Measurements from ENCODE around the gene CCDC57. TPM values are rescaled to one million over a fixed set of nuclear protein-coding genes. Genes with fewer than 3 reads are reported as not detected.

CCDC57 gene
- total and polyA plus RNA-seq, 2 of the 8 experiments (the other 6 are each of a cell fraction or from before 2014, with no cell fraction given), result 8.4 to 12.9 TPM

- CTCF ChIA-PET (ENCODE audit: partially characterized antibody), result interaction anchor here (0.6 to 2.9 kb wide), 7 partner anchors 9 to 431 kb away, joined by 3 to 13 read pairs (median 4); no protein-coding TSS in a partner anchor
- no peak for TF ChIP-seq SP2 (IDR thresholded peaks at IDR 0.05; ENCODE audit: low read length)
Measured at GRCh38 chr17:82080048-82080788, 132.4 kb downstream of the CCDC57 start.

More at GRCh38 chr17:82080048-82080788, 132.4 kb downstream of the CCDC57 start:
- no peak overlapping the region for H2BK20ac ChIP-seq (ENCODE audit: low read length)
- WGBS, 2 experiments (ENCODE audit: extremely low coverage in 1 of 2, insufficient coverage in 1 of 2, insufficient read length in 1 of 2, insufficient replicate concordance in 2 of 2, low coverage in 1 of 2, low lambda C conversion rate in 2 of 2, missing lambda C conversion rate in 1 of 2), result 93% methylated on average over 30 of the region's 36 CpGs; no CpG with 5 or more reads in 1 of the 2 experiments
- FAIRE-seq (no peak), DNase-seq (ENCODE audit: low read depth in 1 of 2, low spot score in 2 of 2) (no peak)
- no peak overlapping the region for H3K56ac ChIP-seq (replicated peaks; ENCODE audit: insufficient read length, low read depth, low read length)
- H4K91ac ChIP-seq (replicated peaks; ENCODE audit: insufficient read length, low read length), result no peak overlapping the region
- H3K27me3 ChIP-seq (replicated peaks in 1 of 4; ENCODE audit: control insufficient read depth in 3 of 4, extremely low read depth in 1 of 4, insufficient read depth in 3 of 4, low read length in 3 of 4), result no peaks in the 10 kb centered on the region
- H2AFZ ChIP-seq (ENCODE audit: low read length), result no peak overlapping the region
- no peak overlapping the region for H3K23ac ChIP-seq (ENCODE audit: insufficient read length)
- H4K8ac ChIP-seq (ENCODE audit: extremely low read depth, insufficient read depth, low read length), result peak overlapping the region; percentile 68
- peaks cover 49 to 75% (median 62%) of the 10 kb centered on the region in 4 experiments for H3K36me3 ChIP-seq (ENCODE audit: control insufficient read depth in 2 of 4, insufficient read depth in 4 of 4, low read length in 3 of 4)
- no peak overlapping the region for H2BK12ac ChIP-seq (ENCODE audit: low read depth, low read length)
- H3K14ac ChIP-seq (ENCODE audit: insufficient read length), result no peak overlapping the region
- no peaks in the 10 kb centered on the region for H3K23me2 ChIP-seq (ENCODE audit: low read depth, low read length)
- no peak overlapping the region for H2BK15ac ChIP-seq (ENCODE audit: low read length)
- H3K4me1 ChIP-seq (replicated peaks in 1 of 4; ENCODE audit: control insufficient read depth in 3 of 4, insufficient read depth in 4 of 4, low read length in 3 of 4), result no peaks in the 10 kb centered on the region
- H2AK5ac ChIP-seq (ENCODE audit: low read depth, low read length), result no peak overlapping the region
- H3K4me2 ChIP-seq (ENCODE audit: insufficient read depth in 1 of 2, low read depth in 2 of 2, low read length in 2 of 2), result no peak overlapping the region
- peaks cover 27 to 49% of the 10 kb centered on the region in 2 experiments for H4K20me1 ChIP-seq (replicated peaks in 1 of 2; ENCODE audit: control insufficient read depth in 1 of 2, insufficient read depth in 2 of 2, low read length in 2 of 2)
- no peak overlapping the region for H4K5ac ChIP-seq (ENCODE audit: insufficient read length, low read depth, low read length)
- no peaks in the 10 kb centered on the region for H3K79me2 ChIP-seq (ENCODE audit: control insufficient read depth in 1 of 2, insufficient read depth in 2 of 2, low read length in 2 of 2)
- H3K4me3 ChIP-seq (ENCODE audit: extremely low read depth in 1 of 4, insufficient read depth in 2 of 4, low read depth in 3 of 4, low read length in 4 of 4), result no peak overlapping the region
- H3K9ac ChIP-seq (replicated peaks in 1 of 4; ENCODE audit: extremely low read depth in 1 of 4, low read depth in 3 of 4, low read length in 3 of 4), result no peak overlapping the region; a peak in 2 of 7 replicates
- no peak overlapping the region for H2BK5ac ChIP-seq (ENCODE audit: low read depth, low read length)
- peaks cover 7% of the 10 kb centered on the region for H3K79me1 ChIP-seq (ENCODE audit: low read depth, low read length)
- no peak overlapping the region for H3K4ac ChIP-seq (replicated peaks; ENCODE audit: insufficient read length, low read depth, low read length)
- POLR2A ChIA-PET (ENCODE audit: partially characterized antibody), result interaction anchor here (0.6 to 12.5 kb wide), 11 partner anchors 9 to 36 kb away, joined by 3 to 105 read pairs (median 5); partner anchors contain the start of genes DUS1L and FASN
- no peaks in the 10 kb centered on the region for H3K9me3 ChIP-seq (ENCODE audit: insufficient read depth in 2 of 2, low read depth in 1 of 2, low read length in 1 of 2)
- no peak overlapping the region for H3K27ac ChIP-seq (ENCODE audit: low read depth, low read length)
- H2BK120ac ChIP-seq (replicated peaks; ENCODE audit: low read depth, low read length), result no peak overlapping the region
- no peak overlapping the region for H3K18ac ChIP-seq (ENCODE audit: extremely low read depth, low read length)
